Skeletal muscle tissue (tissue), 4 donors: Measurements from ENCODE around the gene TP53RK. TPM values are rescaled to one million over a fixed set of nuclear protein-coding genes. Genes with fewer than 3 reads are reported as not detected.

Experiments used
- H3K27ac ChIP-seq: one replicate; pipeline ENCODE4 v1.7.0; 2013; ENCODE audit warnings: mild to moderate bottlenecking, low read depth, low read length, inconsistent platforms
- H3K27me3 ChIP-seq, 3 donors: one replicate each; pipeline ENCODE4 v1.7.0; 2013; ENCODE audit warnings: low read length in 3 of 3; ENCODE audit not compliant: control insufficient read depth in 3 of 3, insufficient read depth in 3 of 3
- H3K36me3 ChIP-seq, 3 donors: one replicate each; pipeline ENCODE4 v1.7.0; 2013; ENCODE audit warnings: low read length in 3 of 3; ENCODE audit not compliant: control insufficient read depth in 3 of 3, insufficient read depth in 3 of 3
- H3K4me1 ChIP-seq, 3 donors: one replicate each; pipeline ENCODE4 v1.7.0; 2013; ENCODE audit warnings: low read length in 3 of 3, mild to moderate bottlenecking in 3 of 3; ENCODE audit not compliant: control insufficient read depth in 3 of 3, insufficient read depth in 3 of 3
- H3K4me3 ChIP-seq, 3 donors: one replicate each; pipeline ENCODE4 v1.7.0; 2013; ENCODE audit warnings: low read length in 3 of 3
- H3K9ac ChIP-seq, 3 donors: one replicate each; pipeline ENCODE4 v1.7.0; 2013; ENCODE audit warnings: low read length in 3 of 3, mild to moderate bottlenecking in 3 of 3, moderate library complexity in 2 of 3, low read depth in 1 of 3
- H3K9me3 ChIP-seq, 3 donors: one replicate each; pipeline ENCODE4 v1.7.0; 2013; ENCODE audit warnings: low read length in 3 of 3; ENCODE audit not compliant: control insufficient read depth in 3 of 3
- total RNA-seq: library from RNA; depleted of rRNA; stranded (reverse); fragments of >200 nt; gene quantifications from one replicate; pipeline ENCODE4 v1.2.3, GENCODE V29; 2014
- donor health status: Osteomylitis.

The TP53RK gene
- total RNA-seq, 1 donor from 2014 or later: 15.7 TPM

DNA sequence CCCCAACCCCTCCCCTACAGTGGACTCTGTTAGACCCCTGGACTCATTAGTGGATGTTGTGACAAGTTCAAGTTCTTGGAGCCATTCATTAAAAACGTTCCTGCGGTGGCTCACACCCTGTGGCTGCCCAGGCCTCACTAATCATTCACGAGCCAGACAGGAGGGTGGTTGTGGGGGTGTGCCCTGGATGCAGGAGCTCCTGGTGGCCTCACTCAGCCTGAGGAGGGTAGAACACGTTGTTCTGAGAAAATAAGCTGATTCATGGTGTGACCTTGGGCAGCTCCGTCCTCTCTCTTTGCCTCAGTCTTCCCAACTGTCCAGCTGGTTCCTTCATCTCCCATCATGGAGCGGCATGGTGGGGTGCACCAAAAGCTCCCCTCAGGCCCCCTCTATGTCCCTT lies 54.7 kb downstream of the TP53RK start:
- Histone ChIP-seq H3K36me3 (no peaks in the 10 kb centered on the region), H3K27ac (no peak overlapping the region), H3K9ac (no peak overlapping the region), H3K4me1 (no peaks in the 10 kb centered on the region), H3K9me3 (peaks cover 0 to under 1% (median 0%) of the 10 kb centered on the region in 3 donors), H3K4me3 (no peak overlapping the region), H3K27me3 (peaks cover 0 to 23% (median 6%) of the 10 kb centered on the region in 3 donors)

Other genes starting within 250 kb of the TP53RK start
- gene ZNF334, start 175.9 kb downstream of the TP53RK start, total RNA-seq: 3.7 TPM
- gene OCSTAMP, start 138.8 kb downstream of the TP53RK start, total RNA-seq: not detected
- gene SLC13A3, start 38.0 kb downstream of the TP53RK start, total RNA-seq: 2.6 TPM
- gene SLC2A10, start 20.2 kb upstream of the TP53RK start, total RNA-seq: 24.0 TPM
- 1.0 TPM for gene EYA2, start 205.4 kb upstream of the TP53RK start, total RNA-seq